Activated CD8-positive, alpha-beta memory T cell treated with anti-CD3 and anti-CD28 coated beads for 1 hour (primary cell): ENCODE measurements around the gene ACAT1.
"Not testable (repeated sequence)": the region's sequence is repeated elsewhere in the genome, so short reads cannot be mapped to it uniquely, and the experiment has no call there.

ENCODE experiments used
- DNase-seq, 2 donors: peaks; one replicate each; pipeline ENCODE4 v3.0.0-alpha.2; 2020; ENCODE audit warnings: low read depth in 1 of 2; ENCODE audit errors: extremely low read depth in 1 of 2

ACAT1 gene

DNA sequence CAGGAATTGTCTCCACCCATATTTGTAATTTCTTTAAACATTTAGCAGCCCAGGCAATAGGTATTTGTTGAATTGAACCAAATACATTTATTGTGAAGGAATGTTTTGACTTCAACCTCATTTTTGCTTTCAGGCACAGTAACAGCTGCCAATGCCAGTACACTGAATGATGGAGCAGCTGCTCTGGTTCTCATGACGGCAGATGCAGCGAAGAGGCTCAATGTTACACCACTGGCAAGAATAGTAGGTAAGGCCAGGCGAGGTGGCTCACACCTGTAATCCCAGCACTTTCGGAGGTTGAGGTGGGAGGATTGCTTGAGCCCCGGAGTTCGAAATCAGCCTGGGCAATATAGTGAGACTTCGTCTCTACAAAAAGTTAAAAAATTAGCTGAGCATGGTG is 20.9 kb downstream of the ACAT1 start:
- no peak for DNase-seq

DNA sequence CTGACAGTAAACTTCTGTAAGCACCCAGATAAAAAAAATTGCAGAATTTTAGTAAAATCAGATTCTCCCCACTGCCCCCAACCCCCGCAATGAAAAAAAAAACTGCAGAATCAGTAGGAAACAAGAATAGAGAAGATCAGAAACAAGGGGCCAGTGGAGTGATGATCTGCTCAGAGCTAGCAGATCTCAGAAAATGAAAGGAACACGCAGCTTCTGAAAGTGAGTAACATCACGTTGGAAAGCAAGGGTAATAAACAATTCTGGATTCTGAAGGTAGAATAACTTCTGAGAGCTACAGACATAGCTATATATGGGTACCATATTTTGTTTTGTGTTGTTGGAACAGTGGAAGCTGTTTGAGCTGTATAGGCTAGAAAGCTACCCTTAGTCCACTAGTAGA is 23.2 kb downstream of the ACAT1 start:
- no peak for DNase-seq

- DNase-seq: no peak
Observed at GRCh38 chr11:108147150-108147549, 25.8 kb downstream of the ACAT1 start.

DNA sequence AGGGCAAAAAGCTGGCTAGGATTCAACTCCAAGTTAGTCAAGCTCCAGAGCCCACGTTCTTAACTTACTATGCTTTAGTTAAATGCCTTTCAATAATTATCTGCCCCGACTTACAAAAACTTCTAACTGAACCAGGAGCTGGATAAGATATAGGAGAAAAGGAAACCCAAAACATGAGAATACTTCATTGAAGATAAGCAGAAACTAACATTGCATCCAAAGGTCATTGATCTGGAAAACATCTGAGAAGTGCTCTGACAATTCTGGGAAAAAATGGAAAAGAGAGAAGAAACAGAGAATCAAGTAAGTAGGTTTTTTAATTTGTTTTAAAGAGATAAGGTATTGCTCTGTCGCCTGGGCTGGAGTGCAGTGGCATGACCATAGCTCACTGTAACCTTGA is 27.2 kb downstream of the ACAT1 start:
- no peak for DNase-seq

DNA sequence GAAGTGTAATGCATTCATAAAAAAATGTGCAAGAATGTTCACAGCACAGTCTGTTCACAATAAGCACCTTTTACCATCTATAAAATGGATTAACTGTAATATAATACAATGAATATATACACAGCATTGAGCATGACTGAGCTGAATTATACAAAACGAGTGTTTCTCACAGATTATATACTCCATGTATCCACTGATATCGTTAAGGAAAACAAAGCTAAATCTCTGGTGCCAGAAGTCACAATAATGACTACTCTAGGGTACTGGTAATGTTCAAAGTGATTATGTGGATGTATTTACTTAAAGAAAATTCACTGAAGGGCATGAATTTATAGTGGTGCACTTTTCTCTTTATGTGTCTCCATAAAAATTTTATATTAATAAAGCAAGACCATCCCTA is 33.2 kb downstream of the ACAT1 start:
- DNase-seq: no peak

DNA sequence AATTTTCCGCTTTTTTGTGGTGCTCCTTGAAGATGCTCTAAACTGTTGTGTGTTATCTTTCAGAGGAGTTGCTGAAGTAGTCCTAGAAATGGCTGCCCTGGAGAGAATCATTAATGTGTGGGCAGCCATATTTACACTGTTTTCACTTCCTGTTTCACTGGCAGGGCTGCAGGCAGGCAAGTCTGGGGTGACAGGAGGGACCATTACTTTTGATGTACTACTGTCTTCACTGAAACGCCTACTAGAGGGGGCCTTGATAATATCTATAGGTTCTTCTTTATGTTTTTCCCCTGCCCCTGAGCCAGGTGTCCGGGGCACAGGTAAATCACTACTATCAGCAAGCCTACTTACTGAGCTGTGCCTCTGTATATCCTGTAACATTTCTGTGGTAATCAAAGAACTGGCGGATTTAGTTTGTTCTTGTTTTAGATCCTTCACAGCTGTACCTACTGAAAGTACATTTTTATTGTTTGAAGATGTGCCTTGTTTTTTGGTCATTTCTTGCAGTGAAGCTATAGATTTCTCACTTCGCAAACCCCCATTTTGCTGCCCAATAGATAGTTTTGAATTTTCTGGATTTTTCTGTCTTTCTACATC is 39.7 kb downstream of the ACAT1 start:
- no peak for DNase-seq

DNA sequence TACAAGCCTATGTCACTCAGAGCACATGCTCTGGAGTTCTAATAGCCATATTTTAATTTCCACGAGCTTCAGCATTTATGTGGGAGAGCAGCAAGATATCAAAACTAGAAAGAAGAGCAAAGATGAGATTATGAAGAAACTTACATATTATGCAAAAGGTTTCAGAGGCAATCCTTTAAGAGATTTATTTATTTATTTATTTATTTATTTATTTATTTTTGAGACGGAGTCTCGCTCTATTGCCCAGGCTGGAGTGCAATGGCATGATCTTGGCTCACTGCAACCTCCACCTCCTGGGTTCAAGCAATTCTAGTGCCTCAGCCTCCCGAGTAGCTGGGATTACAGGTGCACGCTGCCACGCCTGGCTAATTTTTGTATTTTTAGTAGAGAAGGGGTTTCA is 41.5 kb downstream of the ACAT1 start:
- not testable (repeated sequence) for DNase-seq

DNA sequence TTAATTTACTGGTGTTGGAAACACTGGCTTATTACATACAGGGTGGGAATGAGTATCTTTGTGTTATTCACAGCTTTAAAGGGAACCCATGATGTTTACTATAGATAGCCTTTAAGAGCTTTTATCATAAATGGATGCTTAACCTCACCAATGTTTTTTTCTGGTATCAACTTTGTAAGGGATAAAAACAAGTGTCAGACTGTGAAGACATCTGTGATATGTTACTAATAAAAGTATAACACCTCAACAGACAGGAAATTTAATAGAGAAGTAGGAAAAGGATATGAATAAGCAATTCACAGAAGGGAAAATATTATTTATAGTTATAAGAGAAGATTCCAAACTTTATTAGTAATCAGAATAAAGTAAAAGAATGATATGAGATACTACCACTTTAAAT is 46.3 kb downstream of the ACAT1 start:
- no peak for DNase-seq

GRCh38 chr11:108170184-108170583 is 48.8 kb downstream of the ACAT1 start:
- no peak for DNase-seq

GRCh38 chr11:108177570-108177969 is 56.2 kb downstream of the ACAT1 start:
- DNase-seq: no peak

DNA sequence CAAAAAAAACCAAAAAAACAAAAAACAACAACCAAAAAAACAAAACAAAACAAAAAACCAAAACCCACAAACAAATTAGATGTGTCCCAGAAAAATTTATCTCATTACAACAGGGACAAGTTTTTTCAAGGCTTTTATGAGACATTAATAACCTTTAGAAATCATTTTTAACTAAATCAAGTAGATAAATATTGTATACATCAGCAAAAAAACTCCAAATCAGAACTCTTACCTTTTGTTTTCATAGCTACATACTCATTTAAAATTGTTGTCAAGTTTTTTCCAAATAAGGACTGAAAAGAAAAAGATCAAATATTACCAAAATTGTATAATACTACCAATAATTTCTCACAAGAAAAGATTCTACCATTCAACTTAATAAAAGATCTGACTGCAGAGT is 72.4 kb downstream of the ACAT1 start:
- no peak for DNase-seq

GRCh38 chr11:108196901-108197300 is 75.5 kb downstream of the ACAT1 start:
- no peak for DNase-seq
